Left hindlimb (tissue), 1 donor: ENCODE results near the gene RREB1.

ENCODE experiments used
- DNase-seq: peaks from one replicate; pipeline ENCODE4 v3.0.0-alpha.2; 2018

The RREB1 gene

DNA sequence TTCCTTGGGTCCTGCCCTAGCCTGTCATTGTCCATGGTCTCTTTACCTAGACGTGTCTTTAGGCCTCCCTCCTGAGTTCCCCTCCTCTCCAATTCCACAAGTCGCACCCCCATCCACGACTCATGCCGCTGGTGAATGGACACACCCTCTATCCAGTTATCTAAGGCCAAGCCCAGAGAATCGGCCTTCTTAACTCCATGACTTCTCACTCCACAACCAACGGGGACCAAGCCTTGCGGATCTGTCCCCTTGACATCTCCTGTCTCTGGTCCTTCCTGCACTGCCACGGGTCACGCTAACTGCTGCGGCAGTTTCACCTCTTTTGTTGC is 7.0 kb upstream of the RREB1 start:
- no peak for DNase-seq

DNA sequence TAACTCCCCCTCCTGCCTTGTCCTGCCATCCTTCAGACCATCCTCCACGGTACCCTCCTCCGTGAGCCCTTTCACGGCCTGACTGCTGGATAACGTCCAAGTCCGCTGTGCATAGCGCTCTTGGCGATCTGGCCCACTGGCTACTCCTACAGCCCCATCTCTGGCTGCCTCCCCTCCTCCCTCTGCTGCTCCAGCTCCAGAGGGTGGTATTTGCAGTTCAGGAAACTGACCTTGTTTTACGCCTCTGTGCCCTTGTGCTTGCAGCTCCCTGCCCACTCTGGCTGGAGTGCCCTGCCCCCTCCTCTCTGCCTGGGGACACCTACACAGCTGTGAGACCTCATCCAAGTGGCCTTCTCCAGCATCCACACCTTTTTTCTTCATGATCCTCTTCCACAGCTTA is 6.5 kb upstream of the RREB1 start:
- DNase-seq = no peak

DNA sequence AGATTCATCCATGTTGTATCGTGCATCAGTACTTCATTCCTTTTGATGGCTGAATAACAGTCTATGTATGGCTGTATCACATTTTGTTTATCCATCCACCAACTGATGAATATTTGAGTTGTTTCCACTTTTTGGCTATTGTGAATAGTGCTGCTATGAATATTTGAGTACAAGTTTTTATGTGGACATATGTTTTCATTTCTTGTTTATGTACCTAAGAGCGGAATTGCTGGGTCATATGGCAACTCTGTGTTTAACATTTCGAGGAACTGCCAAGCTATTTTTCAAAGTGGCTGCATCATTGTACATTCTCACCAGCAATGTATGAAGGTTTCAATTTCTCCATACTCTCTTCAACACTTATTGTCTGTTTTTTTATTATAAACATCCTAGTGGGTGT is 3.0 kb upstream of the RREB1 start:
- DNase-seq = no peak

DNA sequence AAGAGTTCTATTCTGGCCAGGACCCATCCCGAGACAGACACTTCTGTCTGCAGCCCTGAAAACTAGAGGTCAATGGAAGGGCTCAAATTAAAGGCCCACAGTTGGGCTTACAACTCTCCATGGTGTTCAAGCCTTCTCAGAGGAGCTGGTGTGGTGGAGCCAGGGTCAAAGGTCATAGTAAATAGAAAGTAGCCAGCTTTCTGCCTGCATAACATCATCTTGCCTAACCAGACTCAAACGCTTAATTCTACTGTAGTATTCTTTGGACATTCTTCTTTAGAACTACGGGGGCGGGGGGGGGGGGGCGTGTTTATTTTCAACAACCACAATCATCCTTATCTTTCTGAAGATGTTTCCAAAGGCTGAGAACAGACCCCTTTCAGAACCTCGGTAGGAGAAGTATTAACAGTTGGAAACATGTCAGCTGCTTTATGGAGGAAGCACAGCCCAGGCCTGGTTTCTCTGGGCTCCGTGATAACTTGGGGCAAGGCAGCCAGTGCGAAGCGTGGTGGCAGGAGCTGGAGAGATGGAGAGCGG is 1.5 kb upstream of the RREB1 start:
- DNase-seq = no peak

DNA sequence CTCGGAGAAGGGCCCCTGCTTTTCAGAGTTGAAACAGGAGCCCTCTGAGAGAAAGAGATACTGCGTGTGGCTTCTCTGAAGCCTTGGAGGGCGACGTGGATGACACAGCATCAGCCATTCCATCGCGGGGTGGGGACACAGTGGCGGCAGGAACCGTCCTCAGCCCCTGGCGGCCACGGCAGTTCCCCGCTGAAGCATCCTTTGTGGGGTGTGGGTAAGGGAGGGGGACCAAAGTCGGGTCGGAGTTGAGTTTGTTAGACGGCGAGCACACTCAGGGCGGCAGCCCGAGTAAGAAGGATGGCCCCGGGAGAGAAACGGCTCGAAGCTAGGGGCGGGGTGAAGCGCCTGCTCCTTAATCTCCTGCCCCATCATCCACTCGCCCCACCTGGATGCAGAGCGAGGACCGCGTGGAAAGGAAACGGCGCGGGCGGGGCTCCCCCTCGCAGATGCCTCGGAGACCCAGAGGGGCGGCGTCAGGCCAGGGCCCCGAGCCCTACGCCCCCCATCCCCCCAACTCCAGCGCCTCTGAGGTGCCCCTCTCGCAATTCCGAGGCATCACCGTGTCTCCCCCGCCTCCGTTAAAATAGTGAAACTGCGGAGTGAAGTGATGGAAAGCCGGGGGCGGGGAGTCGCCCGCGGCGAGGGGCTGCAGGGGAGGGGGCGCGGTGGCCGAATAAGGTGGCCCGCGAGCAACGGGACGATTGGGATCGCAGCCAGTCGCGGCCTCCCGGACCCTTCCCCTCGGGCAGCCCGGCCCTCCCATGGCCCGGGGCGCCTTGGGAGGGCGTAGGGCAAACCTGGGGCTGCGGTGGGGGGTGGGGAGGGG is 796 bp upstream of the RREB1 start:
- DNase-seq = peak; percentile 51

DNA sequence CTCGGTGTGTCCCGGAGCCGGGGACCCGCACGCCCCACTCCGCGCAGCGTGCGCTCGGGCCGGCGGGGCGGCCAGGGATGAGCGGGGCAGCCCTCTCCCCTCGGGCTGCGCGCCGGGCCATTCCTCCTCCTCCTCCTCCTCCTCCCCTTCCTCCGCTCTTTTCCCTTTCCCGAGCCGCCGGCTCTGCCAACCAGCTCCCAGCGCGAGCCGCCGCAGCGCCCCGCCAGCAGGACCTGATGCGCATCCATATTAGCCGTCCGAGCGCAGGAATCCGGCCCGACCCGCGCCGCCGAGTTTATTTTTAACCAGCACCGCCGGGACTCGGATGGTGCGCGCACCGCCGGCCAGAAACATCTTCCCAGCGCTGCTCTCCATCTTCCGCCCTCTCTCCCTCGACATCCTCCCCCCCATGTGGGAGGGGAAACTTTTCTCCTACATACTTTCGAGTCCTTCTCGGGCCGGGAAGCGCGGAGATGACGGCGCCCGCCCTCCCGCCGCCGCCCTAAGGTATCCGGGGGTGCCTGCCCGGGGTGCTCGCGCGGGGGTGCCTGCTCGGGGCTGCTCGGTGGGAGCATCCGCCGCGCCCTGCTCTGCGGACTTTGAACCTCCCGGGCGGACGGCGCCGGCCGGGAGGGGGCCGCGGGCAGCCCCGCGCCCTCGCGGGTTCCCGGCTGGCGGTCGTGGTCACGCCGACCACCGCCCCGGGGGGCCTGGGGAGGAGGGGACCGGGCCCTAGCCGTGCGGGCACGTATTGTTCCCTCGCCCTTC is 619 bp downstream of the RREB1 start:
- peak; percentile 72 for DNase-seq

DNA sequence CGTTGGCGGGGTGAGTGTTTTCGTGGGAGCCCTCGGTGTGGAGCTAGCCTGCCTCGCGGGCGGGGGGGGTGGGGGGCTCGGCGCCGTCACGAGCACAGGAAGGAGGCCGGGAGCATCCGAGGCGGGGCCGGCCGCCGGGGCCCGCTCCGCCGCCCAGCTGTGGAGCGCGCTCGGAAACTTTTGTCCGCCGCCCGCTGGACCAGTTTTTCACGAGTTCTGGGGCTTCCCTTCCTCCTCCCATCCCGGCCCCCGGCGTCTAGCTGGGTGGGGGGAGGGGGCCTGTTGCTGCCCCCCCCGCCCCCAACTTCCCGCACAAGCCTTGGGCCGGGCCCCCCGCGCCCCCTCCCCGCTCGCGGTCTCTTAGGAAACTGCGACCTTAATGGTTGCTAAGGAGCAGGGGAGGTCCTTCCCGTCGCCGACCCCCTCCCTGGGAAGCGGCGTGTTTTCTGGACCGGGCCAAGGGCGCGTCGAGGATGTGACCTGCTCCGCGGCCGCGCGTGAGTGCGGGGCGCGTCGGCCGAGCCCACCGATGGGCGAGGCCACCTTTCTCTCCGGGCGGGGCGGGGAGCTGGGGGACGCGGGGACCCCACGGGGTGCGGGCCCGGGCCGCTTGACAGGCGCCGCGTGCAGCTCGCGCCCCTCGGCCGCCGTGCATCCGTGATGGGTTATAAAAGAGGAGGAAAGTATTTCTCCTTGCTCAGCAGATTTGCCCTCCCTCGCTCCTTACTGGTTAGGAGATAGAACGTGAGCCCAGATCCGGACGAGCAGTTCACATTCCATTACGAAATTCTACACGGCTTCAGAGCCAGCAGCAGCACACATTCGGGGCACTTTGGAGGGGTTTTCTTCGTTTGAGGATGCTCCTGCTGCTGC is 1.4 kb downstream of the RREB1 start:
- DNase-seq = peak; percentile 77

DNA sequence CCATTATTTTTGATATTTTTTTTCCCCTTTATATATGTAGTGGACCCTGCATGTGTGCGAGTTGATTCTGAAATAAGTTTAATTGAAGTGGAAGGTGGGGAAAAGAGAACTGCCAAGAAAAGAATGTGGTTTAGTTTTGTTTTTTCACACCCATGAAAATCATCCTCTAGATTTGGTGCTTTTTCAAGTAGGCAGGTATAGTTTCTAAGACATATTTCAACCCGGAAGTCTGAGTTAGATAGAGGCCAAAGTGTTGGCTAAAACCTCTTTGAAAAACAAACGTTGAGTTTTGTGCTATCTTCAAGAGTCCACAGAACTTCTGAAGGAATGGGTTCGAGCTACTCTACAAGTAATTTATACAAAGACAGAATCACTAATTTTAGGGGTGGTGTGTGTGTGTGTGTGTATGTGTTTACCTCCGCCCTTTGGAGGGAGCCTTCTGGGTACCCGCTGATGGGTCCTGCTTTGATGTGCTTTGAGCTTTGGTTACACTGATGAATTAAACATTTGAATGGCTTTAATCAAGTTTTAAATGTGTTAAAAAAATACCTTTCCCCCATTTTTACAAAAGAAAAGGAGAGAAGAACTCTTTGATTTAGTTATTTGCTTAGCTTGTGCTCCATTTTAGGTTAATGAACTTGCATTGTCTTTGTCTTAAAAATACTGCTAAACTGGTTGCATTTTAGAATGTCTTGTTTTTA is 2.5 kb downstream of the RREB1 start:
- DNase-seq = no peak

DNA sequence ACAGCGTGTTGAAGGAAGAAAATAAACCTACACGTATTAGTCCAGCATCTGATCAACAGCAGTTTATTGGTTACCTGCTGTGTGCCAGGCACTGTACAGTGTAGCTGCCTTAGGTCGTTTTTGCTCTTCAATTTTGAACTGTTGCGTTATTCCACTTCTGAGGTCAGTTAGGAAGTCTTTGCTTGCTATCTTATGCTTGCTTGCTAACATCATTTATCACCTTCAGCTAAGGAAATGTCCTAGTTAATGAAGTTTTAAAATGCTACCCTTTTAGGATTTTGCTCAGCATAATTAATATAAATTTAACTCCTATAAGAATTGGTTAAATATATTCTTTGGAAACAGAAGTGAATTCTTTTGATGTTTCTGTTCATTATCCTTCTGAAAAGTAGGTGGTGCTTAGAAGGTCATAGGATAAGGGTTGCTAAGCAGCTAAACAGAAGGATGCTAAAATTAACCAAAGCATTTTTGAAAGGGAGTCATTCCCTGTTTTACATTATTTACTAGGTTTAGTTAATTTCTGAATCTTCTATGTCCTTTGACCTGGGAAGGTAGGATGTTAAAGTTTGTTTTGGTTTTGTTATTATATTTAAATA is 3.4 kb downstream of the RREB1 start:
- DNase-seq = no peak

DNA sequence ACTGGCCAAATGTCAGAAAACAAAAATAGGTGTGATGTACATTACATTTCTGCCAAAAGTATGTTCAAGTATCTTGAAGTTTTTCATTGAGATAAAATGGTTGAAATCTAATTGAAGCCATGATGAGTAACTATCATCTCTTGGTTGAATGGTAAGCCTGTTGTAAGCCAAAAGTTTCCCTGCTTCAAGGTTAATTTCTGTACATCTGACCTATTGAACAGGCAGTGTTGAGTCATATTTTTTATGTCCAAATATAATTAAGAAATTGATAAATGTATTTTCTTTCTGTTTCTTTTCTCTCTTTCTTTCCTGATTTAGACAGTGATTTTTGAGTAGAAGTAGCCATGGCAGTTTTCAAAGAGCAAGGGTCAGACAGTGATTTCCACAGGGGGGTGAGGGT is 4.4 kb downstream of the RREB1 start:
- DNase-seq = no peak

DNA sequence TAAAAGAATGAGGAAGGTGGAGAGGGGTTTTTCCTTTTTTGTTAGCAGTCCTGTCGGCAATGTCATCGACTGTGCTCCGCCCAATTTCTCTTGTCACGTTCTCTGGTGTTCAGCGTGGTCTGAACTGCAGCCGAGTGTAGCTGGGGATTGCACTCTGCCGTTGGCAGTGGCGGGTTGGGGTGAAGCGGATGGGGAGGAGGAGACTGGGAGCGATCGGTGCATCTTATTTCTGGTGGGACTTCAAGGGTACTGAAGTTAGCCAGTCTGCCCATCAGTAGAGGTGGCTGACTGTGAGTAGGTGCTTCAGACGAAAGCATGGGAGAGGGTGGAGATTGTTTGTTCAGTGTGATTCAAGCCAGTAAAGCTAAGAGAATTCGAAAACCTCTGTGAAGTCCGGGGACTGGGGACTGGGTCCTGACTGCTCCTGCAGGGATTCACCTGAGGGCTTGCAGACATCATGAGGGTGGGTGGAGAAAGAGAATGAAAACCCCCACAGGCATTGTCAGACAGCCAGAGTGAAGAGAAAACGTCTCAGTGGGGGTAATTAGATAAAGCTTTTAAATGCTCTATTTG is 5.1 kb downstream of the RREB1 start:
- no peak for DNase-seq

DNA sequence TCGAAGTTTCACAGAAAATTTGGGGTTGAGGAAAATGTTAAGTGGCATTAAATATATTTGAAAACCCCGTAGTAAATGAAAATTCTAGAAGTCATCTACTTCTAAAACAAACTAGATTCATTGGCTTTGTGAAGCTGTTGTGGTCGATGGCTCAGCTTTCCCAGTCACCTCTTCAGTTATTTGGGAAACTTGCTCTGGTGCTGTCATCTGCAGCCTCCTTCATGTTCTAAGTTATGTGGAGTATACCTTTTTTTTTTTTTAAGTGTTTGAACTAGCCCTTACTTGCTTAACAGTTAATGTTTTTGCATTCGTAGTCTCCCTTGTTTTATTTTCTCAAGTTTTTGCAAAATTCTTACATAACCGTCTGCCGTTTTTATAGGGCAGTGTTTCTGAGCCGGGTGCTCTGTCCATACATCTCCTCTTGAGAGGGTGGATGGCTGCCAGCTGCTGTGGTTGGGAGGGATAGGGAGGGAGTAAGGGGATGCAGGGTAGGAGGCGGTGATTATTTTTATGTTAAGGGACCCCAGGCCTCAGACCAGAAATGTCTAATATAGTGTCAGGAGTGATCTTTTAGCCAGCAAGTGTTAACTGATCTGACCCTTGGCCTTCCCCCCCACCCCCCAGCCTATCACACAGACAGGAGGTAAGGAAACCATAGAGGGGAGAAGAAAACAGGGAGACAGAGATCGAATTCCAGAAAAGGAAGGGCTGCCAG is 7.1 kb downstream of the RREB1 start:
- DNase-seq = no peak

DNA sequence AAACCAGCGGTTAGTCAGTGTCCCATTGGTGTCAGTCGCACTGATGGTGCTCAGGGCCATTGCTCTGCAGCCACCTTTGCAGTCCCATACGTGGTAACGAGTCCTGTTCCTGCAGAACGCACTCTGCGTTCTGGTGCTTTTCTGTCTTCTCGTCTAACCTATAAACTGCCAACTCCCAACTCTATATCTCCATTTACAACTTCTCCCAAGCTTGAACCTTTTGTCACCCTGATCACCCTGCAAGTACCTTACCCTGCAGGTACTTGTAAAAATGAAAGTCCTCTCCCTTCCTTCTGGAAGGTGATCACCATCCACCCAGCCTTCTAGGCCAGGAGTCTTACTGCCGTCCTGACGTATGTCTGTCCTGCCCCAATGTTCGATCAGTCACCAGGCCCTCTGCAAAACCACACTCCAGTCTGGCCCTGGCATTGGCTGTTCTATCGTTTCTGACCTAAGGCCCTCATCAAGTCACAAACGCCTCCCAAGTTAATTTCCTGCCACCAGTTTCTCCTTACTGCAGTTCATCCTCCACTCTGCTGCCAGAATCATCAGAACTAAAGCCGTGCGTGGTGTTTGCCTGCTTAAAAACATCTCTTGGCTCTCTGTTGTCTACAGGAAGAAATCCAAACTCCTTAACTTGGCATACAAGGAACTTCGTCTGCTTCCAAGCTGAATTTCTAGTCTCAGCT is 7.9 kb downstream of the RREB1 start:
- no peak for DNase-seq

DNA sequence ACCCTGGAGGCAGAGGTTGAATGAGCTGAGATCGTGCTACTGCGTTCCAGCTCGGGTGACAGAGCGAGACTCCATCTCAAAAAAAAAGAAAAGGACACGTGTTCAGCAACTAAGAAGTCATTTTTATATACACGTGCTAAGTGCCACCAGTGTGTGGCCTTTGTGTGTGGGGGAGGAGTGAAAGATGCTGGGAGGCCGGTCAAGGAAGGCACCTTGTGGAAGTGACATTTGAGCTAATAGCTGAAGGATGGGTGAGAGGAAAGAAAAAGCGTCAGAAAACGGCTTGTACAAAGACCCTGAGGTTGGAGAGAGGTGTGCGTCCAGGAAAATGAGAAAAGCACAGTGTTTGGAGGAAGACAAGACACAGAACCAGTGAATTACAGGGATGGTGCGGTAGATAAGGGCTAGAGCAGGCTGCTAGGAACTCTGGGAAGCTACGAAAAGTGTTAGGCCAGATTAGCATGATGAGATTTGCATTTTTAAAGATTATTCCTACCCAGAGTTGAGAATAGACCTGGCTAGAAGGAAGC is 11.6 kb downstream of the RREB1 start:
- no peak for DNase-seq

DNA sequence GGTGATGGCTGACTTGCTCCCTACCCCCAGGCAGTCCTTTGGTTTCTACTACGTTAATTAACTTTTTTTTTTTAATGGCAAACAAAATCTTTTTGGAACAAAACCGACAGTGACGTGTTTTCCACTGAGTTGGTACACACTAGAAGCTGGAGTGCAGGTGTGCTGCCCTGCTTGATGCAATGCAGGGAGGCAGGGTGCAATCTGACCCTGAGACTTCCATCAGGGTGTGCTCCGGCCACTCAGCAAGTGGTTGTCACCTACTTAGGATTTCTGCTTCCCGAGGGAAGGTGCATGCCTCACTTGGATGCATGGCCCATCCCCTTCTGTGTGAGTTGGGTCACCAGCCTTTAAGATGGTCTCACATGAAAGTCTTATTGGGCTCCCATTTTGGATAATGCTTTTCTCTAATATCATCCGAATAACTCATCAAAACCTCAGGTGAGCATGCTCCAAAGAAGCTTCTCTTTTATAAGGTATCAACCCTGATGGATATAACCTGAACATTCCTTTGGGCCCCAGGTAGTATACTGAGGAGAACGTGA is 14.0 kb downstream of the RREB1 start:
- no peak for DNase-seq

DNA sequence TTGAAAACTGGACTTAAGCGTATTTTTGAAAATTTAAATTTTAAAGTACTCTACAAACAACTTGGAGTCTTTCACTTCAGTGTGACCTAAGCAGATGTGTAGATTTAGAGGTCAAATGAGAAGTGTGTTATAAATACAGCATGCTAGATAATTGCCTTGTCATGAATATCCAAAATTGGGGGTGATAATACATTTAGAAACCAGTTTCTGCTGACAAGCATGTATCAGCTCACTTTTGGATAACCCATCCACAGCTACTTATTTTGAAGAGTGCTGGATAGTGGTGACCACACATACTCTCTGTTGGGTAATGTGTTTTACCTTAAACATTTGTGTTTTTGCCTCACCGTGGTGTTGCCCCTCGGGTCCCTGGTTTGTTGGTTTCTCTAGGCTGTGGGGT is 14.9 kb downstream of the RREB1 start:
- no peak for DNase-seq

DNA sequence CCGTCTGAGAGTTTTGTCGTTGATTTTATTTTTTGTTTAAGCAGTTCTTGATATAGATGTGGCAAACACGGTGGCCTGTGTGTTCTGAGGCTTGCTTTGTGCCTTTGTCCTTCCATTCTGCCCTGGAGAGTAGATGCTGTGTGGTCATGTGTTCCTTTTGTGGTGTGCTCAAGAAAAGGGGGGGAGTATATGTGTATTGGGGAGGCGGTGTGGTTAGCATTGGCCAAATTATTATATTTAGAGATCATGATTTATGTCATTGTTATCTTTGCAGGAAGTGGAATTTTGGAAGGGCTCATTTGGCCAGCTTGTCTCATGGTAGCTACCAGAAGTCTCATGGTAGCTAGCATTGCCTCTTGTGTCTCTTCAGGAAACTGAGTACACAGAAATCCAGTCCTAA is 16.4 kb downstream of the RREB1 start:
- no peak for DNase-seq

DNA sequence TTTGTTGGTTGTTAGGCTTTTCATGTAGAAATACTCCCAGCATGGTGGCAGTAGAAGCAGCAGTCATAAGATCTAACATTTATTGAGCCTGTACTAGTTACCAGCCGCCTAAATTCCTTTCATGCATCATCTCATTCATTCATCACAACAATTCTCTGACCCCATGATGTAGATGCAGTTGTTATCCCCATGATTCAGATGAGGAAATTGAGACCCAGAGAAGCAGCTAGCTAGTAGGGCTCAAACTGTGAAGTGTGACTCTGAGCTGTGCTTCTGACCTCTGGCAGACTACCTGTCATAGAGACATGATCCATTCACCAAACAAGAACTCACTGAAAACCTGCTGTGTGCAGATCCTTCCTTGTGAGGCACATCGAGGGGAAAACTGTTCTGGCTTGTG is 16.9 kb downstream of the RREB1 start:
- no peak for DNase-seq

DNA sequence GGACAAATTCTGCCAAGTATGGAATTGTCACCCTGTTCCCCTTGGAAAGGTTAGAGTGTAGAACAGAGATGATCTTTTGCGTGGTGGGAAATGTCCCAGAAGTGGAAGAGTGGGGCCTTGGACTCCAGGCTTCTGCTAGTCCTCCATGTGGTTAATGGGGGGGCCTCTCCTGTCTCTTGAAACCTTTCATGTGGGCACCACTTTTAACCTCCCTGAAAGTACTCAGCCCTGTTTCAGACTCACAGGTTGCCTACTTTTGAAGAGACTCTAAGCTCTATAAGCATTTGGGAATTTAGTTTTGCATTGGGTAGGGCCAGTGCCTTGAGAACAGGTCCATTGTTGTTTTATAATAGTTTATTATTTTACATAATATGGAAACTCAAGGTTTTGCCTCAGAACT is 17.5 kb downstream of the RREB1 start:
- DNase-seq = no peak

DNA sequence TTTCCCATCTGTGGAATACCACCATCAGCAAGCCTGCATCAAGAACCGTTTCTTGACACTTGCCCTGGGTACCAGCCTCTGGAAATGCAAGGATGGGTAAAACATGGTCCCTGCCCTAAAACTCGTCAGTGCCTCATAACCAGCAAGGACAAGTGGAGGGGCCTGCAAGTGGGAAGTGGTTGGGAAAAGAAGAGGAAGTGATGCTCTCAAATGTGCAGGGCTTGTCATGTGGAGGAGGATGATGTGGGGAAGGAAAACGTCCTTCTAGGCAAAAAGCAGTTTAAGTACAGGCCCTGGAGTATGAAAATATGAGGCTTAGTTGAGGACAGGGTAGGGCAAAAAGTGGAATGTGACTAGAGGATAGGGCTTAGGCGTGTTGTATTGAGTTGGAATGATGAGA is 19.0 kb downstream of the RREB1 start:
- no peak for DNase-seq
